ENCODE measurements around the gene EPB41. TPM values are rescaled to one million over a fixed set of nuclear protein-coding genes. Genes with fewer than 3 reads are reported as not detected.

Gene EPB41
- total and polyA plus RNA-seq, 2 donors = 18.6 to 98.0 TPM

DNA sequence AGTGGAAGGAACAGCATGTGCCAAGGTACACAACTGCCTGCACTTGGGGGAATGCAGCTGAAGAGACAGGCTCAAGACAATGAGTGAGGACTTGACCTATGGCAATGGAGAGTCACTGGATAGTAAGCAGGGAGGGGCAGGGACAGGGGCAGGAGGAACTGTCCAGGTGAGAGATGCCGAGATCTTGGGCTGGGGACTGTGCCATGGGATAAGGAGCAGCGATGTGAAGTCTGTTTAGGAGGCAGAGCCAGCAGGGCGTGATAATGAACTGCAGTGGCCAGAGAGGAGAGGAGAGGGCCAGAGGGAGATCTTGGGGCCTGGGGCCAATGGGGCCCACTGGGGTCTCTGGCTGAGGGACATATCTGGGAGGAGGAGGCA is 17.8 kb upstream of the EPB41 start:
- Histone ChIP-seq H3K9me3 (ENCODE audit: control insufficient read depth in 2 of 2, insufficient read depth in 1 of 2, low read length in 1 of 2) (no peaks in the 10 kb centered on the region), H3K36me3 (ENCODE audit: control insufficient read depth in 2 of 2, insufficient read depth in 2 of 2, low read length in 1 of 2) (peaks cover 0 to 6% of the 10 kb centered on the region in 2 donors), H3K4me3 (ENCODE audit: low read length in 2 of 2) (no peak overlapping the region), H3K4me1 (ENCODE audit: control insufficient read depth in 2 of 2, insufficient read depth in 2 of 2, low read length in 2 of 2) (no peaks in the 10 kb centered on the region), H3K27me3 (ENCODE audit: control insufficient read depth in 2 of 2, insufficient read depth in 1 of 2, low read length in 1 of 2) (no peaks in the 10 kb centered on the region), H3K27ac (ENCODE audit: low read depth in 1 of 2, low read length in 1 of 2) (no peak overlapping the region)
- 62% methylated on average over 3 of the region's 3 CpGs for WGBS
- DNase-seq (ENCODE audit: low read depth in 6 of 9, low spot score in 9 of 9) = no peak

GRCh38 chr1:28897789-28898188 is 16.6 kb upstream of the EPB41 start:
- Histone ChIP-seq H3K27me3 (ENCODE audit: control insufficient read depth in 2 of 2, insufficient read depth in 1 of 2, low read length in 1 of 2) (no peaks in the 10 kb centered on the region), H3K9me3 (ENCODE audit: control insufficient read depth in 2 of 2, insufficient read depth in 1 of 2, low read length in 1 of 2) (no peaks in the 10 kb centered on the region), H3K4me3 (ENCODE audit: low read length in 2 of 2) (no peak overlapping the region), H3K27ac (ENCODE audit: low read depth in 1 of 2, low read length in 1 of 2) (no peak overlapping the region), H3K36me3 (ENCODE audit: control insufficient read depth in 2 of 2, insufficient read depth in 2 of 2, low read length in 1 of 2) (peaks cover 0 to 6% of the 10 kb centered on the region in 2 donors), H3K4me1 (ENCODE audit: control insufficient read depth in 2 of 2, insufficient read depth in 2 of 2, low read length in 2 of 2) (no peaks in the 10 kb centered on the region)
- 93% methylated on average over 4 of the region's 4 CpGs for WGBS
- no peak for DNase-seq (ENCODE audit: low read depth in 6 of 9, low spot score in 9 of 9)

GRCh38 chr1:28898405-28898881 is 15.9 kb upstream of the EPB41 start:
- Histone ChIP-seq H3K27me3 (ENCODE audit: control insufficient read depth in 2 of 2, insufficient read depth in 1 of 2, low read length in 1 of 2) (no peaks in the 10 kb centered on the region), H3K9me3 (ENCODE audit: control insufficient read depth in 2 of 2, insufficient read depth in 1 of 2, low read length in 1 of 2) (no peaks in the 10 kb centered on the region), H3K4me3 (ENCODE audit: low read length in 2 of 2) (no peak overlapping the region), H3K4me1 (ENCODE audit: control insufficient read depth in 2 of 2, insufficient read depth in 2 of 2, low read length in 2 of 2) (no peaks in the 10 kb centered on the region), H3K27ac (ENCODE audit: low read depth in 1 of 2, low read length in 1 of 2) (no peak overlapping the region), H3K36me3 (ENCODE audit: control insufficient read depth in 2 of 2, insufficient read depth in 2 of 2, low read length in 1 of 2) (peaks cover 0 to 6% of the 10 kb centered on the region in 2 donors)
- WGBS = 57% methylated on average over 3 of the region's 3 CpGs
- DNase-seq (ENCODE audit: low read depth in 6 of 9, low spot score in 9 of 9) = no peak

- no peak for DNase-seq (ENCODE audit: low read depth in 6 of 9, low spot score in 9 of 9)
- Histone ChIP-seq H3K27me3 (ENCODE audit: control insufficient read depth in 2 of 2, insufficient read depth in 1 of 2, low read length in 1 of 2) (no peaks in the 10 kb centered on the region), H3K4me3 (ENCODE audit: low read length in 2 of 2) (no peak overlapping the region), H3K4me1 (ENCODE audit: control insufficient read depth in 2 of 2, insufficient read depth in 2 of 2, low read length in 2 of 2) (no peaks in the 10 kb centered on the region), H3K36me3 (ENCODE audit: control insufficient read depth in 2 of 2, insufficient read depth in 2 of 2, low read length in 1 of 2) (peaks cover 0 to 6% of the 10 kb centered on the region in 2 donors), H3K27ac (ENCODE audit: low read depth in 1 of 2, low read length in 1 of 2) (no peak overlapping the region), H3K9me3 (ENCODE audit: control insufficient read depth in 2 of 2, insufficient read depth in 1 of 2, low read length in 1 of 2) (peaks cover 0 to under 1% of the 10 kb centered on the region in 2 donors)
- WGBS = 75% methylated on average over 2 of the region's 2 CpGs
These were observed 15.1 kb upstream of the EPB41 start for GRCh38 chr1:28899267-28899666.

- DNase-seq (ENCODE audit: low read depth in 6 of 9, low spot score in 9 of 9) = no peak
- Histone ChIP-seq H3K36me3 (ENCODE audit: control insufficient read depth in 2 of 2, insufficient read depth in 2 of 2, low read length in 1 of 2) (no peaks in the 10 kb centered on the region), H3K27me3 (ENCODE audit: control insufficient read depth in 2 of 2, insufficient read depth in 1 of 2, low read length in 1 of 2) (no peaks in the 10 kb centered on the region), H3K4me3 (ENCODE audit: low read length in 2 of 2) (no peak overlapping the region), H3K9me3 (ENCODE audit: control insufficient read depth in 2 of 2, insufficient read depth in 1 of 2, low read length in 1 of 2) (peaks cover 0 to 3% of the 10 kb centered on the region in 2 donors), H3K4me1 (ENCODE audit: control insufficient read depth in 2 of 2, insufficient read depth in 2 of 2, low read length in 2 of 2) (no peaks in the 10 kb centered on the region), H3K27ac (ENCODE audit: low read depth in 1 of 2, low read length in 1 of 2) (no peak overlapping the region)
- WGBS = 98% methylated on average over 3 of the region's 3 CpGs
These were observed 13.8 kb upstream of the EPB41 start for GRCh38 chr1:28900562-28900961.

DNA sequence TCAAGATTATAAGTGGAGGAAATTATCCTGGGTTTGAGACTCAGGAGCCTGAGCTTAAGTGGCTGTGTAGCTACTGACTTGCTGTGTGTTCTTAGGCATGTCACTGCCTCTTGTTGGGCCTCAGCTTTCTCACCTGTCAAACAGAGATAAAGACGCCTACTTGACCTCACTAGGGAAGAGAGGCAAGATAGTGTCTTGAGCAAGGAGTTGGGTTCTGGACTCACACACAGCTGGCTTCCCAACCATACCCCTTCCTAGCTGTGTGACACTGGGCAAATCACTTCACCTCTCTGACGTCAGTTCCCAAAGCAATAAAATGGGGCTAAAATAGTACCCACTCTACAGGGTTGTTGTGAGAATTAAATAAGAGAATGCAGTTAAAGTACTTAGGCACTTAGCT is 11.6 kb upstream of the EPB41 start:
- no peak overlapping the region for H3K27ac ChIP-seq (ENCODE audit: low read depth in 1 of 2, low read length in 1 of 2)
- H3K4me3 ChIP-seq (ENCODE audit: low read length in 2 of 2) = no peak overlapping the region

GRCh38 chr1:28905921-28906666 is 8.3 kb upstream of the EPB41 start:
- Histone ChIP-seq H3K27me3 (ENCODE audit: control insufficient read depth in 2 of 2, insufficient read depth in 1 of 2, low read length in 1 of 2) (no peaks in the 10 kb centered on the region), H3K36me3 (ENCODE audit: control insufficient read depth in 2 of 2, insufficient read depth in 2 of 2, low read length in 1 of 2) (peaks cover 0 to 2% of the 10 kb centered on the region in 2 donors), H3K27ac (ENCODE audit: low read depth in 1 of 2, low read length in 1 of 2) (no peak overlapping the region), H3K9me3 (ENCODE audit: control insufficient read depth in 2 of 2, insufficient read depth in 1 of 2, low read length in 1 of 2) (peaks cover 0 to 3% of the 10 kb centered on the region in 2 donors), H3K4me1 (ENCODE audit: control insufficient read depth in 2 of 2, insufficient read depth in 2 of 2, low read length in 2 of 2) (no peaks in the 10 kb centered on the region), H3K4me3 (ENCODE audit: low read length in 2 of 2) (no peak overlapping the region)
- DNase-seq (ENCODE audit: low read depth in 6 of 9, low spot score in 9 of 9) = no peak
- WGBS = 98% methylated on average over 8 of the region's 8 CpGs

More for the DNA sequence above, 11.6 kb upstream of the EPB41 start:
- no peak for DNase-seq (ENCODE audit: low read depth in 6 of 9, low spot score in 9 of 9)
- 99% methylated on average over 2 of the region's 2 CpGs for WGBS
- Histone ChIP-seq H3K36me3 (ENCODE audit: control insufficient read depth in 2 of 2, insufficient read depth in 2 of 2, low read length in 1 of 2) (peaks cover 0 to 2% of the 10 kb centered on the region in 2 donors), H3K9me3 (ENCODE audit: control insufficient read depth in 2 of 2, insufficient read depth in 1 of 2, low read length in 1 of 2) (peaks cover 0 to 3% of the 10 kb centered on the region in 2 donors), H3K4me1 (ENCODE audit: control insufficient read depth in 2 of 2, insufficient read depth in 2 of 2, low read length in 2 of 2) (no peaks in the 10 kb centered on the region), H3K27me3 (ENCODE audit: control insufficient read depth in 2 of 2, insufficient read depth in 1 of 2, low read length in 1 of 2) (no peaks in the 10 kb centered on the region)

DNA sequence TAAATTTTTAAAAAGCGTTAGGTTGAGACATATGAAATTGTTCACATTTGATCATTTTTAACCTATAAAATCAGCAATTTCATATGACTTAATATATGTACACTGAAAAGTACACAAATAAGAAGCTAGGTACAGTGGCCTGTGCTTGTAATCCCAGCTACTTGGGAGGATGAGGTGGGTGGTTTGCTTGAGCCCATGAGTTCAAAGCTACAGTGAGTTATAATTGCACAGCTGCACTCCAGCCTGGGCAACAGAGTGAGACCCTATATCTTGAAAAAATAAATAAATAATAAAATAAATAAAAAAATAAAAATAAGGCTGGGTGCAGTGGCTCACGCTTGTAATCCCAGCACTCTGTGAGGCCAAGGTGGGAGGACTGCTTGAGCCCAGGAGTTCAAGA is 5.2 kb upstream of the EPB41 start:
- Histone ChIP-seq H3K27me3 (ENCODE audit: control insufficient read depth in 2 of 2, insufficient read depth in 1 of 2, low read length in 1 of 2) (no peaks in the 10 kb centered on the region), H3K9me3 (ENCODE audit: control insufficient read depth in 2 of 2, insufficient read depth in 1 of 2, low read length in 1 of 2) (peaks cover 0 to 3% of the 10 kb centered on the region in 2 donors), H3K27ac (ENCODE audit: low read depth in 1 of 2, low read length in 1 of 2) (no peak overlapping the region), H3K4me3 (ENCODE audit: low read length in 2 of 2) (no peak overlapping the region), H3K4me1 (ENCODE audit: control insufficient read depth in 2 of 2, insufficient read depth in 2 of 2, low read length in 2 of 2) (peaks cover 7 to 9% of the 10 kb centered on the region in 2 donors), H3K36me3 (ENCODE audit: control insufficient read depth in 2 of 2, insufficient read depth in 2 of 2, low read length in 1 of 2) (peaks cover 0 to 2% of the 10 kb centered on the region in 2 donors)
- no peak for DNase-seq (ENCODE audit: low read depth in 6 of 9, low spot score in 9 of 9)
- 100% methylated on average over 2 of the region's 2 CpGs for WGBS

DNA sequence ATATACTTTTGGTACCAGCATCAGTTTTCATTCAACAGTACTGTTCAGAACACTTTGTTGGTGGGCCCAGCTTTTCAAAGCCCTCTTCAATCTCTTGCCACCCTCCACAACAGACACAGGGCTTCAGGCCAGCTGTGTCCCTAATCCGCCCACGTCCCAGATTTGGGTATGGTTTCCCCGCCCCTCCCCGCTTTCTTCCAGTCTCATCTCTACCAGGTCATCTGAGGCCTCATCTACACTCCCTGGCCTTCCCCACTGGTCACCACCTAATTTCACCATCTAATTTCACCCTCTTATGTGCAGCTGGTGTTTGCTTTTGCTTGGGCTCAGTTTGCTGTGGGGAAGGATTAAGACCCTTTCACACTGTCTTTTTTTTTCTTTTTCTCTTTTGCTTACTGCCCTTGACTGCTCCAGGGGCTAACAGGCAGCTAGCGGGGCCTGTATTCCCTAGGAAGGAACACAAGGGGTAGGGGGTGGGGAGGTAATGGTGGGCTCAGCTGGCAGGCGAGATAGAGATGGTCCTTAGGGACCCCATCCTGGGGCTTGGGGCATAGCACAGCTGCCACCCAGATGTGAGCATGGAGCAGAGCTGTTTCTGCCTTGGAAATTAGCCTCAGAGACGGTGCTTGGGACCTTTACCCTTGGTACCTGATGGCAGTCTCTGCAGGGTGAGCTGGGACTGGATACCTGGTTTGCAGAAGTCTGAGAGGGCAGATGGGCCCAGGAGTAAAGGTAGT is 3.8 kb upstream of the EPB41 start:
- Histone ChIP-seq H3K27ac (ENCODE audit: low read depth in 1 of 2, low read length in 1 of 2) (no peak overlapping the region), H3K9me3 (ENCODE audit: control insufficient read depth in 2 of 2, insufficient read depth in 1 of 2, low read length in 1 of 2) (no peaks in the 10 kb centered on the region), H3K36me3 (ENCODE audit: control insufficient read depth in 2 of 2, insufficient read depth in 2 of 2, low read length in 1 of 2) (peaks cover 0 to 2% of the 10 kb centered on the region in 2 donors), H3K27me3 (ENCODE audit: control insufficient read depth in 2 of 2, insufficient read depth in 1 of 2, low read length in 1 of 2) (no peaks in the 10 kb centered on the region), H3K4me3 (ENCODE audit: low read length in 2 of 2) (no peak overlapping the region), H3K4me1 (ENCODE audit: control insufficient read depth in 2 of 2, insufficient read depth in 2 of 2, low read length in 2 of 2) (peaks cover 7 to 9% of the 10 kb centered on the region in 2 donors)
- no peak for DNase-seq (ENCODE audit: low read depth in 6 of 9, low spot score in 9 of 9)
- WGBS = 97% methylated on average over 7 of the region's 7 CpGs

All from thymus (tissue), 11 donors.